ENCODE results near the gene TNIK. TPM values are rescaled to one million over a fixed set of nuclear protein-coding genes. Genes with fewer than 3 reads are reported as not detected.

TNIK gene
- polyA plus RNA-seq, 3 donors from 2014 or later: 4.7 to 28.9 (median 13.7) TPM

- Mint-ChIP-seq H3K4me3 (no peak overlapping the region), H3K36me3 (peaks cover 5 to 36% (median 29%) of the 10 kb centered on the region in 3 donors)
These were observed 270.7 kb downstream of the TNIK start for GRCh38 chr3:171189394-171190080.

GRCh38 chr3:171187706-171188290 lies 272.4 kb downstream of the TNIK start:
- peak in 2 of 3 donors; percentile 9 to 23 for DNase-seq
- Mint-ChIP-seq H3K9me3 (no peaks in the 10 kb centered on the region), H3K27ac (no peak overlapping the region), H3K4me3 (no peak overlapping the region), H3K27me3 (ENCODE audit: low read depth in 3 of 3) (no peaks in the 10 kb centered on the region), H3K4me1 (peaks cover 10 to 19% of the 10 kb centered on the region in 2 donors), H3K36me3 (peaks cover 5 to 34% (median 24%) of the 10 kb centered on the region in 3 donors)

More at GRCh38 chr3:171189394-171190080, 270.7 kb downstream of the TNIK start:
- Mint-ChIP-seq H3K4me1 (peaks cover 6 to 9% of the 10 kb centered on the region in 2 donors), H3K27me3 (ENCODE audit: low read depth in 3 of 3) (no peaks in the 10 kb centered on the region), H3K9me3 (no peaks in the 10 kb centered on the region), H3K27ac (peak overlapping the region in 1 of 6 donors; percentile 20)
- DNase-seq: no peak

- no peak for DNase-seq
- Mint-ChIP-seq H3K36me3 (peaks cover 6 to 34% (median 26%) of the 10 kb centered on the region in 3 donors), H3K4me3 (no peak overlapping the region), H3K9me3 (no peaks in the 10 kb centered on the region), H3K27me3 (ENCODE audit: low read depth in 3 of 3) (no peaks in the 10 kb centered on the region), H3K27ac (peak overlapping the region in 3 of 6 donors; percentile 26 to 31 (median 30)), H3K4me1 (peaks cover 10 to 27% of the 10 kb centered on the region in 2 donors)
These were observed 273.2 kb downstream of the TNIK start for GRCh38 chr3:171186817-171187500.

- Mint-ChIP-seq H3K4me3 (no peak overlapping the region), H3K27ac (peak overlapping the region in 2 of 6 donors; percentile 16 to 23), H3K9me3 (no peaks in the 10 kb centered on the region), H3K4me1 (peaks cover 10 to 27% of the 10 kb centered on the region in 2 donors), H3K36me3 (peaks cover 10 to 31% (median 26%) of the 10 kb centered on the region in 3 donors), H3K27me3 (ENCODE audit: low read depth in 3 of 3) (no peaks in the 10 kb centered on the region)
- DNase-seq: no peak
These were observed 273.8 kb downstream of the TNIK start for GRCh38 chr3:171186383-171186782.

- Mint-ChIP-seq H3K9me3 (no peaks in the 10 kb centered on the region), H3K4me3 (no peak overlapping the region), H3K36me3 (peaks cover 10 to 31% (median 26%) of the 10 kb centered on the region in 3 donors), H3K4me1 (peaks cover 10 to 27% of the 10 kb centered on the region in 2 donors), H3K27ac (peak overlapping the region in 1 of 6 donors; percentile 28), H3K27me3 (ENCODE audit: low read depth in 3 of 3) (no peaks in the 10 kb centered on the region)
- no peak for DNase-seq
These were observed 274.2 kb downstream of the TNIK start for GRCh38 chr3:171185959-171186358.

- Mint-ChIP-seq H3K27ac (peak overlapping the region in 3 of 6 donors; percentile 5 to 45 (median 30)), H3K9me3 (no peaks in the 10 kb centered on the region), H3K27me3 (ENCODE audit: low read depth in 3 of 3) (no peaks in the 10 kb centered on the region), H3K4me1 (peaks cover 12 to 36% of the 10 kb centered on the region in 2 donors), H3K36me3 (peaks cover 13 to 26% (median 14%) of the 10 kb centered on the region in 3 donors), H3K4me3 (no peak overlapping the region)
- DNase-seq: no peak
These were observed 275.8 kb downstream of the TNIK start for GRCh38 chr3:171184372-171184771.

GRCh38 chr3:171183042-171183441 lies 277.2 kb downstream of the TNIK start:
- Mint-ChIP-seq H3K27me3 (ENCODE audit: low read depth in 3 of 3) (no peaks in the 10 kb centered on the region), H3K4me3 (no peak overlapping the region), H3K27ac (peak overlapping the region in 2 of 6 donors; percentile 19 to 44), H3K36me3 (peaks cover 13 to 23% (median 14%) of the 10 kb centered on the region in 3 donors), H3K4me1 (peaks cover 12 to 47% of the 10 kb centered on the region in 2 donors), H3K9me3 (no peaks in the 10 kb centered on the region)
- no peak for DNase-seq

GRCh38 chr3:171181907-171182690 lies 278.1 kb downstream of the TNIK start:
- H3K27me3 Mint-ChIP-seq (ENCODE audit: low read depth in 3 of 3): no peaks in the 10 kb centered on the region
- no peak overlapping the region for H3K4me3 Mint-ChIP-seq
- H3K27ac Mint-ChIP-seq: no peak overlapping the region
- H3K36me3 Mint-ChIP-seq: peaks cover 13 to 27% (median 13%) of the 10 kb centered on the region in 3 donors
- DNase-seq: no peak
- H3K9me3 Mint-ChIP-seq: no peaks in the 10 kb centered on the region
- H3K4me1 Mint-ChIP-seq: peaks cover 12 to 51% of the 10 kb centered on the region in 2 donors

GRCh38 chr3:171178714-171179113 lies 281.5 kb downstream of the TNIK start:
- Mint-ChIP-seq H3K36me3 (peaks cover 19 to 44% (median 24%) of the 10 kb centered on the region in 3 donors), H3K4me1 (peaks cover 4 to 37% of the 10 kb centered on the region in 2 donors), H3K27me3 (ENCODE audit: low read depth in 3 of 3) (no peaks in the 10 kb centered on the region), H3K4me3 (no peak overlapping the region), H3K27ac (peak overlapping the region in 1 of 6 donors; percentile 8), H3K9me3 (no peaks in the 10 kb centered on the region)
- DNase-seq: no peak

- H3K27ac Mint-ChIP-seq: no peak overlapping the region
- H3K9me3 Mint-ChIP-seq: no peaks in the 10 kb centered on the region
- peaks cover 12 to 46% (median 21%) of the 10 kb centered on the region in 3 donors for H3K36me3 Mint-ChIP-seq
- DNase-seq: no peak
- no peaks in the 10 kb centered on the region for H3K27me3 Mint-ChIP-seq (ENCODE audit: low read depth in 3 of 3)
- H3K4me3 Mint-ChIP-seq: no peak overlapping the region
- peaks cover 4 to 29% of the 10 kb centered on the region in 2 donors for H3K4me1 Mint-ChIP-seq
These were observed 282.7 kb downstream of the TNIK start for GRCh38 chr3:171177553-171177952.

GRCh38 chr3:171177056-171177455 lies 283.1 kb downstream of the TNIK start:
- no peak overlapping the region for H3K4me3 Mint-ChIP-seq
- H3K27ac Mint-ChIP-seq: peak overlapping the region in 1 of 6 donors; percentile 8
- H3K27me3 Mint-ChIP-seq (ENCODE audit: low read depth in 3 of 3): no peaks in the 10 kb centered on the region
- peaks cover 4 to 24% of the 10 kb centered on the region in 2 donors for H3K4me1 Mint-ChIP-seq
- DNase-seq: no peak
- no peaks in the 10 kb centered on the region for H3K9me3 Mint-ChIP-seq
- peaks cover 8 to 48% (median 21%) of the 10 kb centered on the region in 3 donors for H3K36me3 Mint-ChIP-seq

GRCh38 chr3:171176244-171176933 lies 283.8 kb downstream of the TNIK start:
- peaks cover 11 to 51% (median 19%) of the 10 kb centered on the region in 3 donors for H3K36me3 Mint-ChIP-seq
- no peaks in the 10 kb centered on the region for H3K27me3 Mint-ChIP-seq (ENCODE audit: low read depth in 3 of 3)
- no peak overlapping the region for H3K4me3 Mint-ChIP-seq
- peaks cover 4 to 24% of the 10 kb centered on the region in 2 donors for H3K4me1 Mint-ChIP-seq
- H3K9me3 Mint-ChIP-seq: no peaks in the 10 kb centered on the region
- peak overlapping the region in 2 of 6 donors; percentile 35 to 74 for H3K27ac Mint-ChIP-seq
- DNase-seq: no peak
